GM23248 (cell line): ENCODE results near the gene CSMD2. TPM values are rescaled to one million over a fixed set of nuclear protein-coding genes. Genes with fewer than 3 reads are reported as not detected.

Experiments
- DNase-seq: peaks from one replicate; pipeline ENCODE4 v3.0.0-alpha.2; 2015
- H2AFZ ChIP-seq: fragments of 200-600 bp; sonication (generic); 2 replicates; pipeline ENCODE4 v1.6.1; 2016; ENCODE audit warnings: antibody characterized with exemption
- H3F3A ChIP-seq: fragments of 200-600 bp; sonication (generic); 2 replicates; pipeline ENCODE4 v1.6.1; 2016; ENCODE audit warnings: mild to moderate bottlenecking, antibody characterized with exemption, mixed run types; ENCODE audit not compliant: insufficient read depth
- H3K27ac ChIP-seq: fragments of 200-600 bp; sonication (generic); 2 replicates; pipeline ENCODE4 v1.5.1; 2016; ENCODE audit warnings: mild to moderate bottlenecking
- H3K27me3 ChIP-seq: fragments of 200-600 bp; sonication (generic); replicated peaks from 2 replicates; pipeline ENCODE4 v1.6.1; 2016; ENCODE audit warnings: mild to moderate bottlenecking; ENCODE audit not compliant: insufficient read depth
- H3K36me3 ChIP-seq: fragments of 200-600 bp; sonication (generic); 2 replicates; pipeline ENCODE4 v1.6.1; 2016; ENCODE audit warnings: low read depth, mild to moderate bottlenecking
- H3K4me1 ChIP-seq: fragments of 200-600 bp; sonication (generic); 2 replicates; pipeline ENCODE4 v1.6.1; 2016; ENCODE audit warnings: mild to moderate bottlenecking; ENCODE audit not compliant: insufficient read depth
- H3K4me2 ChIP-seq: fragments of 200-600 bp; sonication (generic); one replicate; pipeline ENCODE4 v1.6.1; 2016; ENCODE audit warnings: mild to moderate bottlenecking; ENCODE audit not compliant: unreplicated experiment
- H3K4me3 ChIP-seq: fragments of 200-600 bp; sonication (generic); 2 replicates; pipeline ENCODE4 v1.5.1; 2016; ENCODE audit warnings: mild to moderate bottlenecking
- H3K79me2 ChIP-seq: fragments of 200-600 bp; sonication (generic); 2 replicates; pipeline ENCODE4 v1.6.1; 2016; ENCODE audit warnings: mild to moderate bottlenecking; ENCODE audit not compliant: insufficient read depth
- H3K9ac ChIP-seq: fragments of 200-600 bp; sonication (generic); 2 replicates; pipeline ENCODE4 v1.6.1; 2016; ENCODE audit warnings: mild to moderate bottlenecking
- H3K9me2 ChIP-seq: fragments of 200-600 bp; sonication (generic); 2 replicates; pipeline ENCODE4 v1.6.1; 2016; ENCODE audit warnings: mixed run types, mild to moderate bottlenecking, moderate library complexity; ENCODE audit not compliant: insufficient read depth
- H3K9me3 ChIP-seq: fragments of 200-600 bp; sonication (generic); one replicate; pipeline ENCODE4 v1.6.1; 2017; ENCODE audit warnings: low read depth
- H4K20me1 ChIP-seq: fragments of 200-600 bp; sonication (generic); 2 replicates; pipeline ENCODE4 v1.6.0; 2016; ENCODE audit not compliant: insufficient read depth
- EZH2 ChIP-seq: fragments of 200-600 bp; sonication (generic); IDR thresholded peaks from 2 replicates; pipeline ENCODE4 v1.6.1; 2018; ENCODE audit warnings: antibody characterized with exemption, mild to moderate bottlenecking; ENCODE audit not compliant: insufficient read depth, poor library complexity, severe bottlenecking
- EZH2phosphoT487 ChIP-seq: fragments of 200-600 bp; sonication (generic); IDR thresholded peaks from 2 replicates; pipeline ENCODE4 v1.6.1; 2018; ENCODE audit warnings: antibody characterized with exemption, moderate library complexity, mild to moderate bottlenecking, low read depth; ENCODE audit not compliant: insufficient read depth
- WGBS, 2 experiments: methylation state at CpG; one replicate each; pipeline ENCODE4 v1.1.6; 2015 to 2017; ENCODE audit warnings: low lambda C conversion rate in 2 of 2, low coverage in 1 of 2; ENCODE audit errors: missing lambda C conversion rate in 2 of 2; 5-methylcytosine and 5-hydroxymethylcytosine counted together
- in situ Hi-C: fragments of 300-500 bp; cut with MboI; formaldehyde crosslinking; loops from 2 replicates; pipeline ENCODE4 v1.15.0; 2020
- polyA plus RNA-seq: library from polyadenylated mRNA; unstranded; fragments of >200 nt; fragmentation: Nextera tagmentation; extraction: Ambion mirVana; gene quantifications from 2 replicates; pipeline ENCODE4 v1.2.1, GENCODE V29; 2016
- total RNA-seq: library from RNA; depleted of rRNA; stranded (reverse); fragments of >200 nt; shearing (Covaris generic); gene quantifications from 2 replicates; pipeline ENCODE4 v1.2.3, GENCODE V29; 2014

CSMD2 gene
- total and polyA plus RNA-seq, 2 experiments from 2014 or later = 4.5 to 7.1 TPM

DNA sequence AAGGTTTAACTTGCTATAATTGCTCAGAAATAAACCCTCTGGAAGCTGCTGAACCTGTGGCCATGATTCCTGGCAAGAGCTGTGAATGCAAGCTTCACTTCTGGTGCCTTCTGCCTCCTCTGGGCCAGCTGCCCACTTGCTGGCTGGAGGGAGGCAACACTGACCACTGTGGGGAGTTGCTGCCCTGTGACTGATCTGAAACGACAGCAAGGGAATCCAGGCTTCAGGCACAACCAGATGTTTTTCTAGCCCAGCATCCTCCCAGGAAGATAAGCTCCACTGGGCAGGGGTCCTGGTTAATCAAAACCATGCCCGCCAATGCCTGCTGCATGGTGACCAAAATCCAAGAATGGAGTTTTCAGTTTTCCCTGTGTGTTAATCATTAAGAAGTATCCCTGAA lies 481.1 kb downstream of the CSMD2 start:
- H3K9me3 ChIP-seq = no peaks in the 10 kb centered on the region
- peak overlapping the region; percentile 42; the same call in 1 of the 2 replicates for H3K9ac ChIP-seq
- H3K9me2 ChIP-seq = no peaks in the 10 kb centered on the region
- WGBS, 2 experiments = 36 to 39% methylated on average over 2 of the region's 2 CpGs
- 0 out of 2 replicates have a peak overlapping the region, but pooled peaks have one; percentile 48 for H2AFZ ChIP-seq
- peak overlapping the region; percentile 39 for H3K4me3 ChIP-seq
- no peaks in the 10 kb centered on the region for H3K27me3 ChIP-seq
- H4K20me1 ChIP-seq = no peaks in the 10 kb centered on the region
- in situ Hi-C loops = no loop called here
- H3K27ac ChIP-seq = peak overlapping the region; percentile 44
- peaks cover 31% of the 10 kb centered on the region for H3K4me1 ChIP-seq
- peaks cover 34% of the 10 kb centered on the region for H3F3A ChIP-seq
- H3K4me2 ChIP-seq = peak overlapping the region; percentile 47
- H3K36me3 ChIP-seq = no peaks in the 10 kb centered on the region
- TF ChIP-seq EZH2phosphoT487 (no peak), EZH2 (no peak)
- DNase-seq = peak; percentile 81
- H3K79me2 ChIP-seq = no peaks in the 10 kb centered on the region

GRCh38 chr1:33682371-33682770 lies 482.7 kb downstream of the CSMD2 start:
- Histone ChIP-seq H3K4me3 (no peak overlapping the region), H3K27ac (peak overlapping the region; percentile 4; the same call in 1 of the 2 replicates), H4K20me1 (no peaks in the 10 kb centered on the region), H3K36me3 (no peaks in the 10 kb centered on the region), H3K79me2 (no peaks in the 10 kb centered on the region), H2AFZ (no peak overlapping the region), H3K9me3 (no peaks in the 10 kb centered on the region), H3K9ac (no peak overlapping the region), H3K4me2 (peak overlapping the region; percentile 36), H3F3A (peaks cover 34% of the 10 kb centered on the region), H3K9me2 (no peaks in the 10 kb centered on the region), H3K27me3 (no peaks in the 10 kb centered on the region), H3K4me1 (peaks cover 31% of the 10 kb centered on the region)
- peak; percentile 66 for DNase-seq
- WGBS, 2 experiments = 25 to 32% methylated on average over 2 of the region's 2 CpGs
- in situ Hi-C loops = no loop called here
- TF ChIP-seq EZH2phosphoT487 = no peak
- no peak for TF ChIP-seq EZH2

GRCh38 chr1:33680281-33680840 lies 484.7 kb downstream of the CSMD2 start:
- WGBS, 2 experiments = 85 to 86% methylated on average over 7 of the region's 7 CpGs
- in situ Hi-C loops = no loop called here

GRCh38 chr1:33670567-33670966 lies 494.5 kb downstream of the CSMD2 start:
- H2AFZ ChIP-seq = no peak overlapping the region
- no peaks in the 10 kb centered on the region for H3K9me2 ChIP-seq
- no peak overlapping the region for H3K9ac ChIP-seq
- no peaks in the 10 kb centered on the region for H4K20me1 ChIP-seq
- TF ChIP-seq EZH2phosphoT487 (no peak), EZH2 (no peak)
- 95 to 97% methylated on average over 1 of the region's 1 CpG for WGBS, 2 experiments
- no peak overlapping the region for H3K4me2 ChIP-seq
- H3F3A ChIP-seq = no peaks in the 10 kb centered on the region
- no peaks in the 10 kb centered on the region for H3K79me2 ChIP-seq
- H3K36me3 ChIP-seq = no peaks in the 10 kb centered on the region; the same call in 1 of the 2 replicates
- no peaks in the 10 kb centered on the region for H3K4me1 ChIP-seq
- no peak overlapping the region for H3K27ac ChIP-seq
- in situ Hi-C loops = no loop called here
- no peak overlapping the region for H3K4me3 ChIP-seq
- no peak for DNase-seq
- H3K9me3 ChIP-seq = no peaks in the 10 kb centered on the region
- no peaks in the 10 kb centered on the region for H3K27me3 ChIP-seq

More at GRCh38 chr1:33680281-33680840, 484.7 kb downstream of the CSMD2 start:
- no peak for DNase-seq
- Histone ChIP-seq H3F3A (peaks cover 26% of the 10 kb centered on the region), H3K4me2 (no peak overlapping the region), H3K79me2 (no peaks in the 10 kb centered on the region), H3K9me2 (no peaks in the 10 kb centered on the region), H3K9me3 (no peaks in the 10 kb centered on the region), H3K36me3 (no peaks in the 10 kb centered on the region), H3K9ac (no peak overlapping the region), H3K4me3 (no peak overlapping the region), H2AFZ (no peak overlapping the region), H3K27me3 (no peaks in the 10 kb centered on the region), H3K27ac (no peak overlapping the region), H3K4me1 (peaks cover 31% of the 10 kb centered on the region), H4K20me1 (no peaks in the 10 kb centered on the region)
- no peak for TF ChIP-seq EZH2phosphoT487
- TF ChIP-seq EZH2 = no peak
